LNCAP (cell line): ENCODE results near the gene TBC1D17.

Experiments used
- TF ChIP-seq, protein P1 (sequence below): fragments of 450-650 bp; IDR thresholded peaks from 2 replicates; pipeline ENCODE4 v1.5.1; 2017; ENCODE audit warnings: mild to moderate bottlenecking

TBC1D17 gene

GRCh38 chr19:49882643-49883042 is 5.1 kb downstream of the TBC1D17 start:
- TF ChIP-seq, protein P1, sequence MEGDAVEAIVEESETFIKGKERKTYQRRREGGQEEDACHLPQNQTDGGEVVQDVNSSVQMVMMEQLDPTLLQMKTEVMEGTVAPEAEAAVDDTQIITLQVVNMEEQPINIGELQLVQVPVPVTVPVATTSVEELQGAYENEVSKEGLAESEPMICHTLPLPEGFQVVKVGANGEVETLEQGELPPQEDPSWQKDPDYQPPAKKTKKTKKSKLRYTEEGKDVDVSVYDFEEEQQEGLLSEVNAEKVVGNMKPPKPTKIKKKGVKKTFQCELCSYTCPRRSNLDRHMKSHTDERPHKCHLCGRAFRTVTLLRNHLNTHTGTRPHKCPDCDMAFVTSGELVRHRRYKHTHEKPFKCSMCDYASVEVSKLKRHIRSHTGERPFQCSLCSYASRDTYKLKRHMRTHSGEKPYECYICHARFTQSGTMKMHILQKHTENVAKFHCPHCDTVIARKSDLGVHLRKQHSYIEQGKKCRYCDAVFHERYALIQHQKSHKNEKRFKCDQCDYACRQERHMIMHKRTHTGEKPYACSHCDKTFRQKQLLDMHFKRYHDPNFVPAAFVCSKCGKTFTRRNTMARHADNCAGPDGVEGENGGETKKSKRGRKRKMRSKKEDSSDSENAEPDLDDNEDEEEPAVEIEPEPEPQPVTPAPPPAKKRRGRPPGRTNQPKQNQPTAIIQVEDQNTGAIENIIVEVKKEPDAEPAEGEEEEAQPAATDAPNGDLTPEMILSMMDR = no peak

DNA sequence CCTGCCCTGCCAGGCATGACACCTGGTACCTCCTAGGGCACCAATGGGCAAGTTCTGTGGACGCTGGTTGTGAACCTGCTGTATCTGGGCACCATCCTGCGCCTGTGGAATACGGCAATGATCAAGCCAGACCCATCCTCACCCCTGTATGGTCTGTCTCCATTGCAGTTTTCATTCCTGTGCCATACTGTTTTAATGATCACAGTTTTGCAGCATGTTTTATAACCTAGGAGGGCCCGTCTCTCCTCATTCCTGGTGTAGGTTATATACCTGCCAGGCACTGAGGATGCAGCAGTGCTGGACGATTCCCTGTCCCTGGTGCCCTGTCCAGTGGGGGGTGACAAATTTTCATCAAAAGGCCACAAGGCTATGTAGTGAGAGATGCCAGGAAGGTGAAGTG is 5.6 kb downstream of the TBC1D17 start:
- TF ChIP-seq, protein P1 = no peak

GRCh38 chr19:49884109-49884508 is 6.6 kb downstream of the TBC1D17 start:
- TF ChIP-seq, protein P1 = no peak

- TF ChIP-seq, protein P1 = no peak
Measured at GRCh38 chr19:49884760-49885159, 7.3 kb downstream of the TBC1D17 start.

DNA sequence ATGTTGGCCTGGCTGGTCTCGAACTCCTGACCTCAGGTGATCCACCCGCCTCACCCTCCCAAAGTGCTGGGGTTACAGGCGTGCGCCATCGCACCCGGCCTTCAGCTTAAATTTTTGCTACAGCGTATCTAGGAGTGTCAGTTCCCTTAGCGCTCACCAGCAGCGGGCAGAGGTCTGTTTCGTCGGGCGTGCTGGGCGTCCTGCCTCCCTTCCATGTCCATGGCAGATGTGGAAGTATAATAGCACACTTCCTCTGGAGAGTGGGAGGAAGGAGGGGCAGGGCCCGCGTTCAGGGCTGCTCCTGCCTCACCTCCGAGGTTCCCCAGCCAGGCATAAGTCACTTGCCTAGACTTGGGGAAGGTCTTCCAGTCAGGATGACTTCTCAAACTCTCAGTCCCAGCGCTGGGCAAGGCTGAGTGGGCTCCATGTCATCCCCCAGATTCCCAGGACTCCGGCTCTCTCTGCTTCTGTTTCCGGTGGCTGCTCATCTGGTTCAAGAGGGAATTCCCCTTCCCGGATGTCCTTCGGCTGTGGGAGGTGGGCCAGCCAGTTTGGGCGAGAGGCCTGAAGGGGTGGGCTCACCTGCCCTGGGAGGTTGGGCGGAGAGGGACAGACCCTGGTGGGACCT is 9.6 kb downstream of the TBC1D17 start:
- TF ChIP-seq, protein P1 = no peak

DNA sequence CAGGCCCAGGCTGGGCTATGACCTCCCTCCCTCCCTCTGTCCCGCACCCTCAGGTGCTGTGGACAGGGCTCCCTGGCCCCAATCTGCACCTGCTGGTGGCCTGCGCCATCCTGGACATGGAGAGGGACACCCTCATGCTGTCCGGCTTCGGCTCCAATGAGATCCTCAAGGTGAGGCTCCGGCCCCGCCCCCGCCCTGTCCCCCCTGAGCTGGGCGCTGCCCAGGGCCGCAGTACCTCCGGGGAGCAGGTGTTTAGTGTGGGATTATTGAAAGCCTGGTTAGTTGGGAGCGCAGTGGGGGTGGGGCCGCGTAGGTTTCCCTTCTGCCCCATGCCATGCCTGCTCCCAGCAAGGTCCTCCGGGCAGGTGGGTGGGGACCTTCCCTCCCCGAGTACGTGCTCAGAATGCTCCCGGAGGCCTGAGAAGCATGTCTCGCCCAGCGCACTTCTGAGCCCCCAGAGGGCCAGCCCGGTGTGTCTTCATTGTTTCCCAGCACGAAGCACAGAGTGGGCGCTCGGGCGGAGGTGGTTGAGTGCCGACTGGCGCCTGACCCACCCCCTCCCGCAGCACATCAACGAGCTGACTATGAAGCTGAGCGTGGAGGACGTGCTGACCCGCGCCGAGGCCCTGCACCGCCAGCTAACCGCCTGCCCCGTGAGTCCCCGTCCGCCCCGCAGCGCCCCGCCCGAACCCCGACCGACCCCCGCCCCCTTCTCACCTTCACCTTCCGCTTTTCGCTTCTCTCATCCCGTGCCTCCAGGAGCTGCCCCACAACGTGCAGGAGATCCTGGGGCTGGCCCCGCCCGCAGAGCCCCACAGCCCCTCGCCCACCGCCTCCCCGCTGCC is 10.4 kb downstream of the TBC1D17 start:
- TF ChIP-seq, protein P1 = no peak

DNA sequence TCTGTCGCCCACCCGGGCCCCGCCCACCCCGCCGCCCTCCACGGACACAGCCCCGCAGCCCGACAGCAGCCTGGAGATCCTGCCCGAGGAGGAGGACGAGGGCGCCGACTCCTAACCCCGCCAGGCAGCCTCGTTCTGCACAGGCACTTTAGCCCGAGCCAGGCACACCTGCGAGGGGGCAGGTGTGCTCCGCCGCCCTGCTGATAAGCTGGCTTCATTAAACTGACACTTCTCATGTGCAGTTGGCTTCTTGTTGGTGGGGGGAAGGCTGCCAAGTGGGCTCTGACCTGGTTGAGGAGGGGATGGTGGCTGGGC is 11.0 kb downstream of the TBC1D17 start:
- TF ChIP-seq, protein P1 = no peak
